Mesenchymal stem cell (in vitro differentiated cells and primary cell): Measurements from ENCODE around the gene PTCH1.

Experiments
- DNase-seq: peaks from one replicate; pipeline ENCODE4 v3.0.0-alpha.2; 2013
- H2AFZ ChIP-seq: one replicate; pipeline ENCODE4 v1.6.1; 2013; ENCODE audit warnings: low read depth, mild to moderate bottlenecking, control low read depth, inconsistent platforms, low read length, moderate library complexity
- H2AK5ac ChIP-seq: 2 replicates; pipeline ENCODE4 v1.6.1; 2013; ENCODE audit warnings: low read length, moderate library complexity, mild to moderate bottlenecking, inconsistent platforms; ENCODE audit not compliant: severe bottlenecking
- H2BK120ac ChIP-seq: one replicate; pipeline ENCODE4 v1.6.1; 2013; ENCODE audit warnings: low read depth, mild to moderate bottlenecking, inconsistent platforms, low read length, moderate library complexity
- H2BK12ac ChIP-seq, 2 experiments: one replicate each; pipeline ENCODE4 v1.6.1; 2013; ENCODE audit warnings: inconsistent platforms in 2 of 2, low read length in 2 of 2, mild to moderate bottlenecking in 2 of 2, moderate library complexity in 2 of 2, control low read depth in 1 of 2
- H2BK15ac ChIP-seq: one replicate; pipeline ENCODE4 v1.6.1; 2013; ENCODE audit warnings: mild to moderate bottlenecking, low read depth, inconsistent platforms; ENCODE audit not compliant: poor library complexity, severe bottlenecking
- H2BK5ac ChIP-seq: 2 replicates; pipeline ENCODE4 v1.6.1; 2013; ENCODE audit warnings: low read depth, mild to moderate bottlenecking, low read length, control low read depth, inconsistent platforms; ENCODE audit not compliant: poor library complexity, severe bottlenecking
- H3K14ac ChIP-seq, 2 experiments: one replicate each; pipeline ENCODE4 v1.6.1; 2013; ENCODE audit warnings: inconsistent platforms in 2 of 2, low read length in 2 of 2, control low read depth in 1 of 2, mild to moderate bottlenecking in 1 of 2, moderate library complexity in 1 of 2
- H3K18ac ChIP-seq, 2 experiments: one replicate each; pipeline ENCODE4 v1.6.1; 2013; ENCODE audit warnings: inconsistent platforms in 2 of 2, low read length in 2 of 2, control low read depth in 1 of 2, low read depth in 1 of 2, mild to moderate bottlenecking in 1 of 2
- H3K23ac ChIP-seq, 2 experiments: one replicate each; pipeline ENCODE4 v1.6.1; 2013; ENCODE audit warnings: inconsistent platforms in 2 of 2, low read length in 2 of 2, mild to moderate bottlenecking in 2 of 2, moderate library complexity in 2 of 2, control low read depth in 1 of 2
- H3K27ac ChIP-seq: 2 replicates; pipeline ENCODE4 v1.5.1; 2013; ENCODE audit warnings: mild to moderate bottlenecking, moderate library complexity, low read length, control low read depth, inconsistent platforms; ENCODE audit not compliant: poor library complexity, severe bottlenecking
- H3K27me3 ChIP-seq, 2 experiments: 2 replicates each; pipeline versions ENCODE4 v1.6.1 to v1.7.0; 2013; ENCODE audit warnings: low read length in 2 of 2, mild to moderate bottlenecking in 2 of 2, moderate library complexity in 2 of 2, control low read depth in 1 of 2, inconsistent platforms in 1 of 2; ENCODE audit not compliant: control insufficient read depth in 1 of 2, insufficient read depth in 1 of 2
- H3K36me3 ChIP-seq, 2 experiments: 2 replicates each; pipeline versions ENCODE4 v1.6.1 to v1.7.0; 2013; ENCODE audit warnings: low read length in 2 of 2, control low read depth in 1 of 2, inconsistent platforms in 1 of 2, low read depth in 1 of 2, mild to moderate bottlenecking in 1 of 2; ENCODE audit not compliant: insufficient read depth in 2 of 2, control insufficient read depth in 1 of 2
- H3K4ac ChIP-seq, 2 experiments: one replicate each; pipeline ENCODE4 v1.6.1; 2013; ENCODE audit warnings: inconsistent platforms in 2 of 2, low read length in 2 of 2, mild to moderate bottlenecking in 2 of 2, moderate library complexity in 2 of 2, control low read depth in 1 of 2, low read depth in 1 of 2
- H3K4me1 ChIP-seq: 2 replicates; pipeline ENCODE4 v1.6.1; 2013; ENCODE audit warnings: low read depth, low read length, control low read depth; ENCODE audit not compliant: control insufficient read depth, insufficient read depth
- H3K4me2 ChIP-seq: 2 replicates; pipeline ENCODE4 v1.6.1; 2013; ENCODE audit warnings: low read length, mild to moderate bottlenecking, inconsistent platforms; ENCODE audit not compliant: poor library complexity, severe bottlenecking
- H3K4me3 ChIP-seq, 2 experiments: 2 replicates each; pipeline versions ENCODE4 v1.5.1 to v1.7.0; 2013; ENCODE audit warnings: low read length in 2 of 2, mild to moderate bottlenecking in 2 of 2, control low read depth in 1 of 2, low read depth in 1 of 2; ENCODE audit not compliant: insufficient read depth in 1 of 2
- H3K79me1 ChIP-seq: replicated peaks from 2 replicates; pipeline ENCODE4 v1.6.1; 2013; ENCODE audit warnings: mild to moderate bottlenecking, control low read depth, low read length, inconsistent platforms; ENCODE audit not compliant: poor library complexity, severe bottlenecking
- H3K9ac ChIP-seq: 2 replicates; pipeline ENCODE4 v1.7.0; 2013; ENCODE audit warnings: mild to moderate bottlenecking, low read length, moderate library complexity
- H3K9me3 ChIP-seq: 2 replicates; pipeline ENCODE4 v1.7.0; 2013; ENCODE audit warnings: mild to moderate bottlenecking, low read length; ENCODE audit not compliant: control insufficient read depth
- H4K8ac ChIP-seq: one replicate; pipeline ENCODE4 v1.6.1; 2013; ENCODE audit warnings: inconsistent platforms, mild to moderate bottlenecking, low read length, moderate library complexity
- H4K91ac ChIP-seq: one replicate; pipeline ENCODE4 v1.6.1; 2013; ENCODE audit warnings: mild to moderate bottlenecking, low read length, inconsistent platforms
- WGBS: methylation state at CpG from one replicate; pipeline ENCODE4 v1.1.7; 2013; ENCODE audit warnings: mixed read lengths; 5-methylcytosine and 5-hydroxymethylcytosine counted together

The PTCH1 gene

GRCh38 chr9:95455714-95456113 is 61.1 kb downstream of the PTCH1 start:
- no peak overlapping the region for H3K4me2 ChIP-seq
- no peak overlapping the region for H3K9ac ChIP-seq
- no peak overlapping the region for H2AFZ ChIP-seq
- H2BK120ac ChIP-seq, result no peak overlapping the region
- H4K91ac ChIP-seq, result no peak overlapping the region
- 96% methylated on average over 9 of the region's 9 CpGs for WGBS
- no peak overlapping the region for H3K4ac ChIP-seq
- H3K18ac ChIP-seq, result no peak overlapping the region
- no peak for DNase-seq
- H3K36me3 ChIP-seq, result peaks cover 40 to 51% of the 10 kb centered on the region in 2 experiments
- no peak overlapping the region for H2BK5ac ChIP-seq
- H4K8ac ChIP-seq, result no peak overlapping the region
- no peak overlapping the region for H3K4me3 ChIP-seq
- H3K27ac ChIP-seq, result no peak overlapping the region
- H2BK12ac ChIP-seq, result peak overlapping the region in 1 of 2 experiments; percentile 81
- H3K14ac ChIP-seq, result no peak overlapping the region
- H3K4me1 ChIP-seq, result peaks cover 11% of the 10 kb centered on the region
- peak overlapping the region; percentile 41 for H2BK15ac ChIP-seq
- no peaks in the 10 kb centered on the region for H3K9me3 ChIP-seq
- no peaks in the 10 kb centered on the region for H3K27me3 ChIP-seq
- H3K23ac ChIP-seq, result no peak overlapping the region
- H3K79me1 ChIP-seq, result peaks cover 2% of the 10 kb centered on the region
- no peak overlapping the region for H2AK5ac ChIP-seq

- H3K18ac ChIP-seq, result peak overlapping the region in 1 of 2 experiments; percentile 54
- 99% methylated on average over 4 of the region's 4 CpGs for WGBS
Measured at GRCh38 chr9:95452176-95452575, 64.6 kb downstream of the PTCH1 start.

GRCh38 chr9:95451065-95451426 is 65.7 kb downstream of the PTCH1 start:
- Histone ChIP-seq H3K18ac (no peak overlapping the region), H3K9me3 (no peaks in the 10 kb centered on the region), H4K91ac (no peak overlapping the region), H3K79me1 (no peaks in the 10 kb centered on the region), H3K4me3 (no peak overlapping the region), H2AFZ (no peak overlapping the region), H3K14ac (no peak overlapping the region), H3K27me3 (no peaks in the 10 kb centered on the region), H2AK5ac (no peak overlapping the region), H3K36me3 (peaks cover 34 to 59% of the 10 kb centered on the region in 2 experiments), H3K4me2 (no peak overlapping the region), H4K8ac (no peak overlapping the region), H2BK12ac (no peak overlapping the region), H3K4me1 (peaks cover 12% of the 10 kb centered on the region), H3K27ac (no peak overlapping the region), H2BK15ac (no peak overlapping the region), H3K9ac (no peak overlapping the region), H3K4ac (no peak overlapping the region), H2BK5ac (no peak overlapping the region), H2BK120ac (no peak overlapping the region), H3K23ac (no peak overlapping the region)
- 24% methylated on average over 2 of the region's 2 CpGs for WGBS
- DNase-seq, result peak; percentile 36

More at GRCh38 chr9:95452176-95452575, 64.6 kb downstream of the PTCH1 start:
- no peak overlapping the region for H2BK12ac ChIP-seq
- H4K91ac ChIP-seq, result no peak overlapping the region
- no peak overlapping the region for H2BK15ac ChIP-seq
- H3K27me3 ChIP-seq, result no peaks in the 10 kb centered on the region
- H3K23ac ChIP-seq, result no peak overlapping the region
- H3K79me1 ChIP-seq, result no peaks in the 10 kb centered on the region
- DNase-seq, result no peak
- H2BK5ac ChIP-seq, result no peak overlapping the region
- H2BK120ac ChIP-seq, result no peak overlapping the region
- H3K9ac ChIP-seq, result no peak overlapping the region
- H4K8ac ChIP-seq, result no peak overlapping the region
- no peak overlapping the region for H3K4ac ChIP-seq
- H3K9me3 ChIP-seq, result no peaks in the 10 kb centered on the region
- peaks cover 32 to 55% of the 10 kb centered on the region in 2 experiments for H3K36me3 ChIP-seq
- no peak overlapping the region for H2AFZ ChIP-seq
- H3K4me3 ChIP-seq, result no peak overlapping the region
- H3K4me2 ChIP-seq, result no peak overlapping the region
- H3K4me1 ChIP-seq, result peaks cover 11% of the 10 kb centered on the region
- no peak overlapping the region for H3K27ac ChIP-seq
- H3K14ac ChIP-seq, result no peak overlapping the region
- no peak overlapping the region for H2AK5ac ChIP-seq

GRCh38 chr9:95450171-95451064 is 66.4 kb downstream of the PTCH1 start:
- Histone ChIP-seq H3K27ac (no peak overlapping the region), H4K8ac (no peak overlapping the region), H3K27me3 (no peaks in the 10 kb centered on the region), H3K9me3 (no peaks in the 10 kb centered on the region), H3K4me3 (no peak overlapping the region), H3K18ac (no peak overlapping the region), H3K23ac (no peak overlapping the region), H4K91ac (peak overlapping the region; percentile 58), H3K4me1 (peaks cover 12% of the 10 kb centered on the region), H3K79me1 (no peaks in the 10 kb centered on the region), H2AK5ac (no peak overlapping the region), H3K4me2 (no peak overlapping the region), H2BK5ac (no peak overlapping the region), H2AFZ (no peak overlapping the region), H2BK12ac (peak overlapping the region in 1 of 2 experiments; percentile 55), H3K14ac (no peak overlapping the region), H2BK120ac (no peak overlapping the region), H3K9ac (no peak overlapping the region), H3K36me3 (peaks cover 30 to 55% of the 10 kb centered on the region in 2 experiments), H2BK15ac (no peak overlapping the region), H3K4ac (no peak overlapping the region)
- peak; percentile 14 for DNase-seq
- 66% methylated on average over 11 of the region's 11 CpGs for WGBS
